Stimulated activated CD8-positive, alpha-beta memory T cell treated with anti-CD3 and anti-CD28 coated beads, Interleukin-12 subunit alpha, Interleukin-12 subunit beta, amount 100 ng/mL, for 1 hour (primary cell): ENCODE measurements around the gene NFKB1.

Experiments used
- DNase-seq: peaks from one replicate; pipeline ENCODE4 v3.0.0-alpha.2; 2020; ENCODE audit warnings: low read depth

Gene NFKB1

DNA sequence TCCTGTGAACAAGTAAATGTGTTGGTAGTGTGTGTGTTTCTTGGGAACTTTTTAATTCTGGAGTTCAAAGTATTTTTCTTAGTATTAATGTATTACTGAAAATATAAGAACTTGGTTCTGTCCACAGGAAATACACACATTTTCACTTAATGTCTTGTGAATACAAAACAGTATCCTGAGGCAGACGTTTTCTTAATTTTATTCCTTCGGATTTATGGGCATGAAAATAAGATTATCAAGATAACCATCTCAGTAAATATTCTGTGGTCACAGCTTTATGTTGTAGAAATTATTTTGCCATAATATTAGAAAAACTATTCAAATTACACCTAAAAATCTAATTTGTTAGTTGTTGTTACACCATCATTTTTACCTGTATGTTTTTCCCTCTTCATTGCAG lies 29.8 kb downstream of the NFKB1 start:
- DNase-seq, result no peak

DNA sequence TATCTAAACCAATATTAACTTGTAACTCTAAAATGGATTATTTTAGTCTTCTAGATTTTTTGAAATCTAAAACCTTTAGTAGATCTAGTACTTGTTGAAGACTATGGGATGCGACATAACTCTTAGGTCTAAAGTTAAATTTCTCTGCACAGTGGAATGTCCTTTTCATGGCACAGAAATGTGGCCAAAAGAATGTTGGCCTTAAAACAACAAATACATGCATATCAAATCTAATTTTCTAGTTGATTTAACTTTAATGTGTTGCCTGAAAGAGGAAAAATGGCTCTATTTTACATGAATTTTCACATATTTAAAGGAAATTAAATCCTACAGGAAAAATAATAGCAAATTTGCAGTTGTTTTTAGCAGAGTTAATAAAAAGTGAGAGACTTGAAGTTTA lies 30.3 kb downstream of the NFKB1 start:
- no peak for DNase-seq

DNA sequence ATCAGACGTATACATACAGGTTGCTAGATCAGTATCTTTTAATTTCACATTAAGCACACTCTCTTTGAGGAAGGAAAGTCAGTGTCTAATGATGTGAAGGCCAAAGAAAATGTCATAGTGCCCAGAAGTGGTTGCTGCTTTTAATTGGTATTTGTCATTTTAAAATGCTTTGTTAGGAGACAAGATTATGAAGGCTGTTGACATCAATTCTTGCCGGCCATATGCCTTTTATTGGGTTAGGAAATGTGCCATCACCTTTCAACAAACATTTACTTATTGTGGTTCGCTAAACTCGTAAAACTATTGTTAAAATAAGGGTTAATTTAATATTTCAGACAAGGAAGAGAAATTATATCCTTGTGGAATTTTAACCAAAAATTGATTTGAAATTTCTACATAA lies 32.2 kb downstream of the NFKB1 start:
- no peak for DNase-seq

DNA sequence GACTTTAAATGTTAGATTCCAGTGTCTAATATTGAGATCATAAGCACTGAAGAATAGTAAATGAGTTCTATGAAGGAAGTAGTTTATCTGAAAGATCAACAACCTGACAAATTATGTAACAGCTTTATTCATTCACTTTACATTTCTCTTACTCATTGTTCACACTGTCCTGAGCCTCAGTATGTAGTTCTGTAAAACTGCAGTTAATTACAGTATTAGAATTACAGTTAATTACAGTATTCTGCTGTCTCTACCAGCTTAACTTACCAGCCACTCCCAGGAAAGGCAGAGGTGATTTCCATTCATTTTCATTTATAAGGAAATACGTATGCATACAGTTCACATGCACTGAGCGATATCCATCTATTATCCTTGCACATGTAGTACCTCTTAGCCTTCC lies 32.7 kb downstream of the NFKB1 start:
- DNase-seq, result no peak

DNA sequence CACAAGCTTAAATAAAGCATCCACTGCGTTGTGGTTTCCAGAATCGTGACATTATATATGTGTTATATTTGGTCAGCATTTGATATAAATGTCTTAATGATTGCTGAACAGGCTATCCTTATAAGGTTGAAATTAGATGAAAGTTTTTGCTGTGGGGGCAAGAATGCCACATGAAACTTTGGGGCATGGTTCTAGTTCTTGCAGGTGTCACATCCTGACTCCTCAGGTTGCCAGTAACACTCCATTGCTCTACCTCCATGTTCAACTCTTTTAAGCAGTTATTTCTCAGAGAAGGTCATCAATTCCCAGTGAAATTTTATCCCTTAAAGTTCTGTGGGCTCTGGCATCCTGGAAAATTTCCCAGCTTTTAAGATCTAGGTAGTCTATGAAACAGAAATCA lies 33.7 kb downstream of the NFKB1 start:
- no peak for DNase-seq

DNA sequence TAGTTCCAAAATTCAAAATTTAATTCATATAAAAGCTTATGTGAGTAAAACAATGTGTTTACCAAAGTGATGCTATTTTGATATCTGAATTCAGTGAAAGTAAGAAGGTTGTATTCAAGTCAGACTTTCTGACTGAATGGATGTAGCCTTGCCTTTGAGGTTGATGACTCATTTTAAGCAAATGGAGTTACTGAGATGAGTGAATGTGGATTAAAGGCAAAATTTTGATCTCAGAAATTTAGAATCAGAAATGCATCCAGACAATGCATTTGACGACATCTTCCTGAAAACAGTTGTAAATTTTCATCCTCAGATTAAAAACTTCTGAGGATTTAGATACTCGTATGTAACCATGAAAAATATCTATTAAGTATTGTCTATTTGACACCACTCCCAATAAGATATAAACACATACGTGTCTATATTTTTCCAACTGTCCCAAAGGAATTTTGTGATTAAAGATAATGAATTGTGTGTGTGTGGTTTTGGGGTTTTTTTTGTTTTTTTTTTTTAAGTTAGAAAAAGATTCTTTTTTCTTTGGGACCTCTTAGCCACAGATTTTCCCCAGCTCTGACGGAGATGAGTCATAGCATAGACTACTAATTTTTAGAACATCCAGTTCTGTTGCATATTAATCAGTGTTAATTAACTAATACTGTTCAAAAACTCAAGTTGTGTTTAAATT lies 34.4 kb downstream of the NFKB1 start:
- no peak for DNase-seq

DNA sequence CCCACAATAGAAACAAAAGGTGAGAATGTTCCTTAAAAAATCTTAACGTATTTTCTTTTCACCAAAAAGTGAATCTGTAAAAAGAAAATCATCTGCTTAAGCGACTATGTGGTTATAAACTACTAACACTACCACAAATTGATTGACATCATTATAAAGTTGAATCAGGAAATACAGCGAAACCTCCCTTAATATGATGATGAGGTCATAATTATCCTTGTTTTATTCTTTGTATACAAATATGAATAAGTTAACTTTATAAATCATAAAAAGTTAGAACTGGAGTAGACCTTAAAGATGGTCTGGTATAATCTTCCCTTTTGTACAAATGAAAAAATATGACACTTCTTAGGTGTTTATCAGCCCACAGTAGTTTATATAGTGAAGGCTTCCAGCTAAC lies 35.6 kb downstream of the NFKB1 start:
- DNase-seq, result no peak

DNA sequence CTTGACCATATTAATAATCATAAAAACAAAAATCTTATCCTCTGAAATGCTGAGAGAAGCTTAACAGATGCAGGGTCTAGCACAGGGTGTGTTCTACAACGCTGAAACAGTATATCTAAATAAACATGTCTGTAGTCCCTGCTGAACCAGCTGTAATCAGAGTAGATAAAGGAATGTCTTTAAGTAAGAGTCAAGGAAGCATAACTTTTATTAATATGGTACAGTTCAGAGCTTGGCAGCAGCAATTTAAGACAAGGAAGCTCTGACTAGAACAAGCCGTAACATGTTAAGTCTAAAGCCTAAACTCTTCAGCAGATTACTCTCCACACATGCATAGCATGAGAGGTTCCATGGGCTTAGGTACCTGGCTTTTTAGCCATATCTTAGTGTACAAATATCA lies 36.1 kb downstream of the NFKB1 start:
- no peak for DNase-seq

DNA sequence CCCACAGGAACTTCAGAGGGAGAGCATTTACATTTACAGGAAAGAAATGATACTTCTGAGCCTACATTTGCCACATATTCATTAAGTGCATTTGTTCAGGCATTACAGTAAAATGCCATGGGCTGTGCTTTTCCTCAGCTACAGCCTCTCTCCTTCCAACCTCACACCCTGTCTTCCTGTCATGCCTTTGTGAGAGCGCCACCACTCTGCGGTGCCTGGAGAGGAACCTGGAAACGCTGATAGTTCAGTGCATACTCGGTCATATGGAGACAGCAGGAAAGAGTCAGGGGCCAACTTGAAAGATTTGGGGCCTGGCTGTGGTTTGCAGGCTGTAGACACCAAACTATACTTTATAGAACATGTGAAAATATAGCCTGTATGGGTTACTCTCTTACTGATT lies 40.5 kb downstream of the NFKB1 start:
- DNase-seq, result no peak

DNA sequence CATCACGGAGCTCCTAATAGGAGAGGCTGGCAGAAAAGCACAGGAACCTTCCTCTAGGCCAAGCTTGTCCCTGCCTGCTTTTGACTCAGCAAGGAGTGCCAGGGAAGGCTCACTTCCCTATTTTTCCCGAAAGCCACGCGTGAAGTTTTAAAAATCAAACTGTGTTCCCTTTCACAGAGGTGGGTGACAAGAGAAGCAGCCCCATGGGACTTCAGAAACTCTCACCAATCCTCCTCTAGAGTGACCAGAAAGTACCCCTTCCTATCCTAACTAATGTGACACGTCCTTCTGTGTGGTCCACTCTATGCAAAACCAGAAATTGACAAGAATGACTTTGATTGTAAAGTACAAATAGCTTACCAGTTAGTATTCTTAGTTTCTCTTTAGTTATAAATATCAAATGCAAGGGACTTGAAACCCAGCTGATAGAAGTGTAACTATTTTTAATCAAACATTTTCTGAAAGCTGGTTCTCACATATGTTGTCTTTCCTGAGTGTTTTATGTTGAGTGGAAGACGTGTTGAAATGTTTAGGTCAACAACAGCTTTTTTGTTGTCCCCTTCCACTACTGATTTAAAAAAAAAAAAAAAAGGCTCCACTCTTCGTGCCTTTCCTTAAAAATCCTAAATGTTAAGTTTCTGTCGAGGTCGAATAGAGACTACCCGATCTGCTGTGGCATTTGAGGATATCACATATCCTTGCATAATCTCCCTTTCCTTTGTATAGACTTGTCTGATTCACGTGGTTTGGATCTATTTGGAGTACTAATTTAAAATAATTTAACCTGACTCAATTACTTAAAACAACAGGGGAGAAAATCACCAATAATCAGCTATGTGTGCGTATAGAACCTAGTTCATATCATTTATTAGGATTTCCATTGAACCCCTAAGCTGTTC lies 42.1 kb downstream of the NFKB1 start:
- no peak for DNase-seq

DNA sequence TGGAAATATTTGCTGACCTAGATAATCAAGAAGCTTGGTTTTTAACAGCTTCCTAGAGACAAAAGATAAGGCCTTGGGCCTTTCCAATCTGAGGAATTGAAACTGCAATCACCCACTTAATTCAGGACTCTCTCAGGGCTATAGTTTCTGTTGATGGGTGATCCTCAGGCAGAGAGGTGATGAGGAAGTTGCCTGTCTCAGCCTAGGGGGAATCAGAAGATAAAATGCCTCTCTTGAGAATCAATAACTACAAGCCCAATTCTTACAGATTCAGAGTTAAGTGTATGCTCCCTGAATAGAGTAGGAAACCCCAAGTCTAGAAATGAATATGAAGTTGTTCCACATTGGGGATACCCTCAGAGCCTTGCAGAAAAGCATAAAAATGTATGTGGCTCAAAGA lies 45.5 kb downstream of the NFKB1 start:
- DNase-seq, result no peak

DNA sequence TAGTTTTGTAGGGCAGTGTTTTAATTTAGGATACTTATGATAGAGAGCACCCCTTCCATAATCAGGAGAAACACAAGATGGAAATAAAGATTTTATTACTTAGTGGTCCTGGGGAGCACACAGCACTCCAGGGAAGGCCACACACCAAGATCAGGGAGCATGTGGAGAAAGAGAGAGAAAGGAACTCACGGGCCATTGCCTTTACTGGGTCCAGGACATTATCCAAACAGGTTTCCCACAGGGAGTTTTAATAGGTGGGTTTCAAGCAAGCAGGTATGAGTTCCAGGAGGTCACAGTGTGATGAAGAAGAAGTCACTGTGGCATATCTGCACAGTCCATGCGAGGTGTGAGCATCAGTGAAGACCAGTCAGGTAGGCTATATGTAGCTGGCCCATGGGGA lies 46.8 kb downstream of the NFKB1 start:
- DNase-seq, result no peak

DNA sequence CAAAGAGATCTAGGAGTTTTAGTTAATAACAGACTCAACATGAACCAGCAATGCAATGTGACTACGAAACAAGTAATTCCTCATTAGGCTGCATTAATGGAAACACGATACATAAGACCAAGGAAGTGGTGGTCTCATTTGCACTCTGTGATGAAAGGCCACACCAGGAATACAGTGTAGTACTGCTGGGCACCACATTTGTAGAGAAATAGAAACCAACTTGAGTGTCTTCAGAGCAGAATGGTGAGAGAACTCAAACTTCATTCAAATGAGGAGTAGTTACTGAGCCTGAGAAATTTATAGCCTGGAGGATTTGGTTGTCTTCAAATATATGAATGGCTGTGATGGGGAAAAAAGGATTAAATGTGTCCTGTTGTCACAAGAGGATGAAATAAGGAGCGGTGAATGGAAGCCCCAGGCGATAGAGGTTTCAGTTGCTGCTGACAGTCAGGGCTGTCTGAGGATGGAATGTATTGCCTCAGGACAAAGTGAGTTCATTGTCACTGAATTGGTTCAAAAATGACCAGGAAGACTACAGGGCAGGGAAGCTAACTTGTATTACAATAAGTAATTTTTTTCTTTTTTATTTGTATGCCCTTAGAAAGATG lies 50.9 kb downstream of the NFKB1 start:
- no peak for DNase-seq

DNA sequence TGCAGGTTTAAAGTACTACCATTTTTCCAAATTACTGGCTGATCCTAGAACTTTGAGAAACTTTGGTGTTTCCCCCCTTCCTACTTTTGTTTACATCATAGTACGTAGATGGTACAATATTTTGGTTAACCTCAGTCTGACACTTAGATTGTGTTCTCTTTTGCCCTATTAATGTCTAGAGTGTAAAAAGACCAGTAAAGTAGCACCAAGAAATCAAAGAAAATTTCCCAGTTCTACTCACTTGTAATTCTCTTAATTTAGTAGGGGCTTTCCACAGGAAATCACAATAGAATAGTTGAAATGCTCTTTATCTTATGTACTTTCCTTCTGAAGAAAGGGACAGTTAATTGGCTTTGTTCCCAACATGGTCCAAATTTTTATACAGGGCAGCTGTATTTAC lies 51.6 kb downstream of the NFKB1 start:
- no peak for DNase-seq

DNA sequence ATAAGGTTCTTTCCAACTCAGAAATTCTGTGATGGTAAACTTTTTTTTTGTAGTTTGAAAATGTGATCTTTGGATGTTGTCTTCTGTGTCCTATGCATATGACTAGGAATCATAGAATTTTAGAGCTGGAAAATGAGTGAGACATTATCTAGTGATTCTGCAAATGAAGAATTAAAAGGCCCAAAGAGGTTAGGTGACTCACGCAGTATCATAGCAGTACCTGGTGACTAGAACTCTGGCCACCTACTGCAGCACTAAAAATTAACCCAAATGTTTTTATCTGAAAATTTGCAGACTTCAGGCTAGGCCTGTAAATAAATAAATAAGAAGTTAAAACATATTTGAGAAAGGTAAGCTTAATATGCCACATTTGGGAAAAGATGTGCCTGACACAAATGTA lies 52.8 kb downstream of the NFKB1 start:
- DNase-seq, result no peak

DNA sequence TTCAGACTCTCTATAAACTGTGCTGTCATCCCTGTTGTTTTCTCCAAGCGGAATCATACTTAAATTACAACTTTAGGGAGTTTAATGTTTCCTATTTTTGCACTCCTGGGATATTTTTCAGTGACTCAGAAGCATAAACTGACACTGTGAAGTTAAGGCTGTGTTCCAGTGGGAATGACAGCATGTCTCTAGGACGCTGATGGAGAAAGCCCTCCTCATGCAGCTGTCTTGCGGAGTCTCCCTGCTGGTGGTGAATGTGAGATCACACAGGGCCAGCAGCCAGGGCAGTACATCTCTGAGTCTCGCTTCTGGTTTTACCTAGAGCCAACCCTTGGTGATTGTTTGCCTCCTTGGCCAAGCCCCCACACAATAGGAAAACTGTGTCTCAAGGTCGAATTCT lies 53.3 kb downstream of the NFKB1 start:
- no peak for DNase-seq

DNA sequence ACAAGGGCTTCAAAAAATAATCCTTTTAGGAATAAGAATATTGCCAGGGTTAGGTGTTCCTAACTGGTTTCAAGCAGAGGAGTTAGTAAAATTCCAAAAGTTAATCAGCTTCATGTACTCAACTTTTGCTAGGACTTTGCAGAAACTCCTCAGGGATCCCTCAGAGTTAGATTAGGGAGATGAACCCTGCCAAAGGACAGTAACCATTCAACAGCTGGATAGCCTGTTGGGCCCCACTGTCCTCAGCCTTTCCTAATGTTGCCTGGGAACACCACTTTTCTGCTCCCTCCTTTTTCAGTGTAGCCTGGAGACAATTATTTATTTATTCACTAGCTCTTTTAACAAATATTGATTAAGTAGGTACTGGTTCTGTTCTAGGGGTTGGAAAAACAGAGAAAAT lies 53.8 kb downstream of the NFKB1 start:
- no peak for DNase-seq

DNA sequence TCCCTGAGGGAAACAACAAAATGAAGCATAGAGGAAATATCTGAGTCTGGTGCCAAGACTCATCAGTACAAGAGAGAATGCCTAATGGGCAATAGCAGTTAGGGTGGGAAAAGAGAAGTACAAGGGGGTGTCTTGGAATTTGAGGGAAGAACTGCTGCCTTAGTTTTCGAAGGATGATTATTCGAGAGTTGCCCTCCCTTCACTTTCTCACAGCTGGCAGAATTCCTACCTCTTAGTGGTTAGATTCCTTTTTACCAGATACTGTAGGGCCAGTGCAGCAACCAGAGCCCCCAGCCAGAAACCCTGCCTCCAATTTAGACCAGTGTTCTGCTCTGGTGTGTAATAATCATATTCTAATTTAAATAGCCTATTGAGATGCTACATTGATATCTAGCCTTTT lies 56.5 kb downstream of the NFKB1 start:
- DNase-seq, result no peak

DNA sequence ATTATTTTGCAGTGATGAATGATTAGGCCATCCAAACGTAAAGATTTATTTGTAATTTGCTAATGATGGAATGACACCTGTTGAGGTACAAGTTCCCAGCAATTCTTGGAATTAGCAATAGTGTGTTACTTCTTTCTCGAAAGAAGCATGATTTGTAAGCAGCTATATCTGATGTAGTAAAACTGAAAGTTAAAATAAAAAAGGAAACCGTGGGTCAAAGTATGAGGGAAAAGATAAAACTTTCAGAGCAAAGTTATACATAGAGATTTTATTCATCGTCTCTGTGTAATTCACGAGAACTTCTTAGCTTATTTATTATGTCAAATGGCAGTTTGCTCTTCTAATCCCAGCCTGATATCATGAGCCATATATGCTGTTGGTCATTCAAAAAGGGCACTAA lies 59.0 kb downstream of the NFKB1 start:
- no peak for DNase-seq

DNA sequence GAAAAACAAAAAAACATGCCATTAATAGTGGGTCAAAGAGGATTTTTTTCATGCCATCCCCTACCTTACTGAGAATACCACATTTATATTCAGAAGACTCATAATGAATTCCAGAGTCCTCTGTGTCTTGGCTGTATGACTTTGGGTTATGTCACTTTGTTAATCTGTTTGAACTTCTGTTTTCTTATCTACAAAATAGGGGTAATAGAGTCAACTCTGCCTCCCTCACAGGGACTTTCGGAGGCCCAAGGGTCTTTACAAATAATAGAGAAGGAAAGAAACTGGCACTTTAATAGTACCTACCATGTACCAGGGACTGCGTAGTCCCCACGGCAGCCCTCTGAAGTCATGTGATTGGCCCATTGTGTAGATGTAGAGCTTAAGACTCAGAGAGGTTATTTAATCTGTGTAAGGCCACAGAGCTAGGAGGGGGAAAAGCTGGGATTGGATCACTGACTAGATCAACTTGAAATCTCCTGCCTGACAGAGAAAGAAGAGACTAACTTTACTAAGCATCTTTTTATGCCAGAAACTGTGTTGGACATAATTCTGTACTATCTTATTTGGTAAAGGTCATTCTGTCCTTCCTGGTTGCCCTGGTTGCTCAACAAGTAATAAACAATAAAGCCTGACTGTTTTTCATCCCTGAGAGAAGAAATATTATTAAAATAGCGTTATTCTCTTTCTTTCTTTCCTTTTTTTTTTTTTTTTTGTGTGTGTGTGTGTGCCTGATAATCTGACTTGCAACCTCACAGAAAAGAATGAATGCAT lies 59.6 kb downstream of the NFKB1 start:
- no peak for DNase-seq

DNA sequence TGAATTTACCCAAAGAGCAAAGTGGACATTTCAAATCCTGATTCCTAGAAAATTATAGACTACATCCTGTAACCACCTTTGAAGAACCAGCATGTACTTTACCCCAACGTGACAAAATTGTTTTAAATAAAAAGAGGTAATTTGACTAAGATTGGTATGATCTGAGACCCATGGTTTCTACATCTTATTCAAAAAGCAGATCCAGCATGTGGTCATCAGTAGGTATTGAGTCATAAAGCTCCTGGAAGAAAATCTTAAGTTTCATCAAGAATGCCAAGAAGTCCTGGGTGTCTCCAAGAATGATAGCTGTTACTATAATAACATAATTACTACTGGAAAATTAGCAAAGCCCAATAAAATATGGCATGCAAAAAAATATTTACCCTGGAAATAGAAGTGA lies 61.8 kb downstream of the NFKB1 start:
- no peak for DNase-seq

DNA sequence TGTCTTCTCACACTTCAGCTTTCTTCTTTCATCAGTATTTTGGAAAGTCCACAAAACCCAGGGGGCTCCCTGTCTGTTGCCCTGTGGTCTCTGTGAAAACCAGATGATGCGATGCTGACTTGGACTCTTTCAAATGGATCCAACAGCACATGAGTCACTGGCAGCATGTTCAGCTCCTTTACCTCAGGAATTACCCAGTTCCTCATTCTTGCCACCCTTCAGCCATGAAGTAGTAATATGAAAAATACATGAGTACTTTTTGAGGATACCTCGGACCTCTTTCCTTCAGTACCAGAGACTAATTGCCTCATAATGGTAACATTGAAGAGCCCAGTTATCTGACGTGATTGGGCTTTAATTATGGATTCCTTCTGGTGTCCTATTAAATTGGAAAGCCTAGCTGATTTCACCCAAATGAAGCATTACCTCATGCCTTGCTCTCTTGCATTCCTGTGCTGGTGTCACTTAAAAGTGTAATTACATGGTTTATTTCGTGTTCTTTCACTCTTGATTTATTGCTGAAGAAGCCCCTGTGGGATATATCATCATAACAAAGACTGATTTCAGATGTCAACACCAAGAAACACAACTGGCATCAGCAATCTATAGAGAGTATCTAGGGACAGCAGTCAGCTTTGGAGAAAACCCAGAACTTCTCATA lies 63.4 kb downstream of the NFKB1 start:
- DNase-seq, result no peak
